ENCODE measurements around the gene SLC5A5.

DNA sequence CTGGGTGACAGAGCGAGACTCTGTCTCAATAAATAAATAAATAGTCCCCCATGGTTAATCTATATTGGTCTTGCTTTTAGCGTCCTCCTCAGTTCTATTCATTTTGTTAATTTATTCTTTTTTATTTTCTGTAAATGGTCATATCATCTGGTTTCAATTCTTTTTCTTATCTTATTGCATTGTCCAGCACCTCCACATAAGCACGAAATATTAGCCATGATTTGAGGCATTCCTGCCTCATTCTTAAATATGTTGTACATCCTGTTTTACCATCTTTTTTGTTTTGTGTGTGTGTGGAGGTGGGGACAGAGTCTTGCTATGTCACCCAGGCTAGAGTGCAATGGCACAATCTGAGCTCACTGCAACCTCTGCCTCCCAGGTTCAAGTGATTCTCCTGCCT, 36.5 kb downstream of the SLC5A5 start:
- TF ChIP-seq, protein P1, sequence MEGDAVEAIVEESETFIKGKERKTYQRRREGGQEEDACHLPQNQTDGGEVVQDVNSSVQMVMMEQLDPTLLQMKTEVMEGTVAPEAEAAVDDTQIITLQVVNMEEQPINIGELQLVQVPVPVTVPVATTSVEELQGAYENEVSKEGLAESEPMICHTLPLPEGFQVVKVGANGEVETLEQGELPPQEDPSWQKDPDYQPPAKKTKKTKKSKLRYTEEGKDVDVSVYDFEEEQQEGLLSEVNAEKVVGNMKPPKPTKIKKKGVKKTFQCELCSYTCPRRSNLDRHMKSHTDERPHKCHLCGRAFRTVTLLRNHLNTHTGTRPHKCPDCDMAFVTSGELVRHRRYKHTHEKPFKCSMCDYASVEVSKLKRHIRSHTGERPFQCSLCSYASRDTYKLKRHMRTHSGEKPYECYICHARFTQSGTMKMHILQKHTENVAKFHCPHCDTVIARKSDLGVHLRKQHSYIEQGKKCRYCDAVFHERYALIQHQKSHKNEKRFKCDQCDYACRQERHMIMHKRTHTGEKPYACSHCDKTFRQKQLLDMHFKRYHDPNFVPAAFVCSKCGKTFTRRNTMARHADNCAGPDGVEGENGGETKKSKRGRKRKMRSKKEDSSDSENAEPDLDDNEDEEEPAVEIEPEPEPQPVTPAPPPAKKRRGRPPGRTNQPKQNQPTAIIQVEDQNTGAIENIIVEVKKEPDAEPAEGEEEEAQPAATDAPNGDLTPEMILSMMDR (IDR thresholded peaks at IDR 0.05), result no peak
- TF ChIP-seq POLR2A (IDR thresholded peaks at IDR 0.05), result no peak
